Measurements from ENCODE around the gene PYCARD.
"Not testable (repeated sequence)": the region's sequence is repeated elsewhere in the genome, so short reads cannot be mapped to it uniquely, and the experiment has no call there.

PYCARD gene

DNA sequence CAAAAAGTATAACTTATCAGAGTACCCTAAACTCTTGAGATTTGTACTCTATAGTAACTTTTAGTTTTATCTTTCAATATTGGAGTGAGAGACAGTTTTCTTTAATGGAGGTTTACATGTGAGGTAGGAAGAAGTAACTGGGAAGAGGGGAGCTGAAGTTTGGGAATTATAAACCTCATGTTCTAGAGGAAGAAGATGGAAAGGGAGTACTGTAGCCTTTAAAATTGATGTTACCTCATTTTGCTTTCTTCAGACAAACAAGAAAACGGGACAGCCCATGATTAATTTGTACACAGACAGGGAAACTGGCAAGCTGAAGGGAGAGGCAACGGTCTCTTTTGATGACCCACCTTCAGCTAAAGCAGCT lies 13.2 kb downstream of the PYCARD start:
- no peak for DNase-seq

DNA sequence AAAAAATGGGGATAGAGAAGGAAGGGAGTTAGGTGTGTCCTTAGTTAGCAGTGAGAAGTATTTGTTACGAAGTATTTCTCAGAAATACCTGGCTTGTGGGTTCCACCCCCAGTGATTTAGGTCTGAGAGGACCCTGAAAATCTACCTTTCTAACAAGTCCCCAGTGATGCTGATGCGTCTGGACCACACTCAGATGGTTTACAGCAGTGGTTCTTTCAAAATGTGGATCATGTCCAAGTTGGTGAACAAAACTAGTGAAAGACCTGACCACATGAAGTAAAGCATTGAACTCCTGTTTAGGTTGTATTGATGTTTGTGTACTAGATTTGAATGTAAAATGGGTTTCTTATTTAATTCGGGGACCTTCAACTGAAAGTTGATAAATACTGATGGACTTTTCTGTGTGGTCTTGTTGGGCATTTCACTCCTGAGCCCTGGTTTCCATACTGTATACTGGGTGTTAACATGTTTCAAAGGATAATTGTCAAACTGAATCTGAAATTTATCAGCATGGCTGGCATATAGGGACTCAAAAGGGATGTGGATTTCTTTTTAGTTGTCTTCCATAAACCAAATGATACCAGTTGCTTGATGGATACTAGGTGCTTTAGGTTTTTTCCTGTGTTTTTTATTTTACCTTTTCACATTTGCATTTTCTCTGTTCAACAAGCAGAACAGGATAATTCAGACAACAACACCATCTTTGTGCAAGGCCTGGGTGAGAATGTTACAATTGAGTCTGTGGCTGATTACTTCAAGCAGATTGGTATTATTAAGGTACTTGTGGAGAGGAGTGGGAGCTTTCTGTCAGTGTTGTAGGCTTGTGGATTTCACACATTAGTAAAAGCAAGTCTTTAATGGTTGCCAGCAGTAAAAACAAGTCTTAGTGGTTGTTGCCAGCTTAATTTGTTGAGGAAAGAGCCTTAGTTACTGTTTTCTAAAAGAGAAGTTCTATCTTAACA lies 13.8 kb downstream of the PYCARD start:
- no peak for DNase-seq

DNA sequence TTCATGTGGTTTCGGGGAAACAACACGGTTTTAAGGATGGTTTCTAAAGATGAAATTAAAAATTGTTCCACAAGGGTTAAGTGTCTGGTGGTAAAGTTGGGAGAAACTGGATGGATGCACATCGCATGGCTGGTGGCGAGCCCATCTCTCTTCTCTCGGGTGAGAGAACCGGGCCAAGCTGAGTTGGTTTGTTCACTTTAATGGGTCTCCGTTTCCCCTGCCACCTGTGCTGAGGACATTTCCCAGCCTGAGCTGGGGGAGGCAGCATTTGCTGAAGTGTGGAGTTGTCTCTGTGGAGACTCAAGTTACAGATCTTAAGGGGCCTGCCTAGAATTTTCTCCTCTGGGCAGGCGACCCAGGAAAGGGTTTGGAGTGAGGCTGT lies 14.8 kb downstream of the PYCARD start:
- no peak for DNase-seq

DNA sequence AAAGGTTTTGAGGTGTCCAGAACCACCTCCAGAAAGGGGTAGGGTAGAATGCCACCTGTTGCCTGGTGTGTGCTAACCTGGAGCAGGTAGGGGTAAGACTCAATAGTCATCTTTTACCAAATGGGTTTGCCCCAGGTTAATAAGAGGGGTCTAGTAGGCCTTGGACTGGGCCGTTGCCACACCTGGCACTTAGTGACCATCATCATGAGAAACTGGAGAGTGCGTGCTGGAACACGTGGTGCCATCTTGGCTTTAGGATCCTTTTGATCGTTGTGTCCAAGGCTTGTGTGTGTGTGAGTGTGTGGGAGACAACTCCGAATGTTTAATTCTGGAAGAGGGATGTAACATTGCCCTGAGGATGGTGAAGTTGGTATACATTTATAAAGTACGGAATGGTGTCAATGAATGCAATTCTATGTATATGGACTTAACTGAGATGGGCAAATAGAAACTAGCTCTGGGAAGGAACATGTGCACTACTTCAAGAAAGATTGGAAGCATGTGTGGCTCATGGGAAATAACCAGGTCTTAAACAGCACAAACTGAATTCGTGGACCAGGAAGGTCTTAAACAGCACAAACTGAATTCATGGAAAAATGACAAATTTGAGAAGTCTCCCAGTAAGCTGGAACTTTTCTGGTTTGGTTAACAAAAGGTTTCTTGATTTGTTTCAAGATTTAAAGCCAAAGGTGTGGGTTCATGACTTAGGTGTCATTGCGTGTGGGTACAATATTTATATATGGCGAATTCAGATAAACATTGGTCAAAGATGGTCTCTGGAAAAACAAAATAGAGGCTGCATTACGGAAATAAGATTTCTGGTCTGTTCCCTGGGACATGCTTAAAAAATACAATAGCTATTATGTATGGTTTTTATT lies 15.4 kb downstream of the PYCARD start:
- no peak for DNase-seq

DNA sequence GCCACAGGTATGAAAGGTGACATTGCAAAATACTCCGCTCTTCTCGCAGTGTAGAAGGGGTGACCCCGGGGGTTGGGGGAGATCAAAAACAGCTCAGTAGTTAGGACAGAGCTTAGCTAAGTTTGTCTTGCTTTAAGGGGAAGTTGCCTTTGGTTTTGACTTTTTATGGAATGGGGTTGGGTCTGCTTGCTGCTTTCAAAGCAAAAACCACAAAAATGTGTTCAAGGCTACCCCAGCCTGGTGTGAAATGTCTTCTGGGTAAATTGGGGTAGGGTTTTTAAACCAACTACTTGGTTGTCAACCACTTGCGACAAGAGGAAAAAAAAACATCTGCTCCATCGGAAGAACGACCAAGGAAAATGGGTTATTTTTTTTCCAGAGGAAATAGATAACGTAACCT lies 16.4 kb downstream of the PYCARD start:
- DNase-seq, result no peak

DNA sequence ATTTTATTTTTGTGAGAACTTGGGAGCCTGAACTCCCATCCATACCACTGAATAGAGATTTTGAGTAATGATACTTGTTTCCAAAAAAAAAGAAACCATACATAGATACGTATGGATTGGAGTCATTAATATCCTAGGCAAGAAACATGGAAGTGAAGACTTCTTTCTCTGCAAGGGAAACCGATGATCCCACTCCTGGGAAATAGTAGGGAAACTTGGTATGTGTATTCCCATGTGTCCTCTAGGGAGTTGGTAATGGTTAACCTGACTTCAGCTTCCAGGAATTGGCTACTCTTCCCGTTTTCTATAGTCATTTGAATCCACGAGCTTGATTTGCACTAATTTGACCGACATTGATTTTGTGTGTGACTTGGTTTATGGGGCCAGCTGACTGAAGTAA lies 17.2 kb downstream of the PYCARD start:
- no peak for DNase-seq

DNA sequence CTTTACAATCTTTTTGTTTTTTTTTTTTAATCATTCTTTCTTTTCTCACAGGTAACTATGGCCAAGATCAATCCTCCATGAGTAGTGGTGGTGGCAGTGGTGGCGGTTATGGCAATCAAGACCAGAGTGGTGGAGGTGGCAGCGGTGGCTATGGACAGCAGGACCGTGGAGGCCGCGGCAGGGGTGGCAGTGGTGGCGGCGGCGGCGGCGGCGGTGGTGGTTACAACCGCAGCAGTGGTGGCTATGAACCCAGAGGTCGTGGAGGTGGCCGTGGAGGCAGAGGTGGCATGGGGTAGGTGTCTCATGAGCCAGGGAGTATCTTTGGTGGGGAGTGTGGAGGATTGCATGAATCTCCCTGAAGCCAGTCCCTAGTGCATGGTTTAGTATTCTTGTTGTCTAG lies 17.7 kb downstream of the PYCARD start:
- DNase-seq, result no peak

DNA sequence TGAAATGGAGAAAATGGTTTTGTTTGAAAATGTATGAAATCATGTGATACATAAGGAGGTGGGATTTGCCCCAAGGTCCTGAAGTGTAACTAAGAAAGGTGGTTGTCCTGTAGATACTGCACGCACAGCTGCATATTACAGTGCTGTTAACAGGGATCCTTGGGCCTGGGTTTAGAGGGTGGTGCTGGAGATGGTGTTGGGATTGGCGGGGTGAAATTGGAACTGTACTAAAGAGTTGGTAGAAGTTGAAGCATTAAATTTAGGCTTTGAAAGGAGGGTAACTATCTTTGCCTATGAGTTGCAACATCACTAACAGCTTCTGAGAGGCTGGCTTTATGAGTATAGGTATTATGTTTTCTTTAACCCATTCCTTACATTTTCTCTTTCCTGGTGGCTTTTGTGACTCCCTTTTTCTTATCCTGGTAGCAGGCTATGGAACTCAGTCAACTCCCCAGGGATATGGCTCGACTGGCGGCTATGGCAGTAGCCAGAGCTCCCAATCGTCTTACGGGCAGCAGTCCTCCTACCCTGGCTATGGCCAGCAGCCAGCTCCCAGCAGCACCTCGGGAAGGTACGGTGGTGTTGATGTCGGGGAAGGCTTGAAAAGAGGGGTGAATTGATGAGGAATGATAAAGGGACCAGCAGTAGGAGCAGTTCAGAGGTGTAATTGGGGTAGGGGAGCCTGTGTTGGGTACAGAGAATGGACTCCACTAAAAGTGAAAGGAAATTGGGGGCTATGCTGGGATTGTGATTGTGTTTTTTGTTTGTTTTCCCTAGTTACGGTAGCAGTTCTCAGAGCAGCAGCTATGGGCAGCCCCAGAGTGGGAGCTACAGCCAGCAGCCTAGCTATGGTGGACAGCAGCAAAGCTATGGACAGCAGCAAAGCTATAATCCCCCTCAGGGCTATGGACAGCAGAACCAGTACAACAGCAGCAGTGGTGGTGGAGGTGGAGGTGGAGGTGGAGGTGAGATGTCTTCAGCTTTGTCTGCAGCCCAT lies 18.8 kb downstream of the PYCARD start:
- no peak for DNase-seq

DNA sequence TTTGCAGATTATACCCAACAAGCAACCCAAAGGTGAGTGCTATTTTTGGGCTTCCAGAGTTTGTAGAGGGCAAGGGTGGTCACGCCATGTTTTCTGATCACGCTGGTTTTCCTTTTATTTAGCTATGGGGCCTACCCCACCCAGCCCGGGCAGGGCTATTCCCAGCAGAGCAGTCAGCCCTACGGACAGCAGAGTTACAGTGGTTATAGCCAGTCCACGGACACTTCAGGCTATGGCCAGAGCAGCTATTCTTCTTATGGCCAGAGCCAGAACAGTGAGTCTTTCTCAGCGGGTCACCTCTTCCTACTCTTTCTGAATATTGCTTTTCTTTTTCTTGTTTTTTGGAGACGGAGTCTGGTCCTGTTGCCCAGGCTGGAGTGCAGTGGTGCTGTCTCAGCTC lies 20.2 kb downstream of the PYCARD start:
- DNase-seq, result no peak

DNA sequence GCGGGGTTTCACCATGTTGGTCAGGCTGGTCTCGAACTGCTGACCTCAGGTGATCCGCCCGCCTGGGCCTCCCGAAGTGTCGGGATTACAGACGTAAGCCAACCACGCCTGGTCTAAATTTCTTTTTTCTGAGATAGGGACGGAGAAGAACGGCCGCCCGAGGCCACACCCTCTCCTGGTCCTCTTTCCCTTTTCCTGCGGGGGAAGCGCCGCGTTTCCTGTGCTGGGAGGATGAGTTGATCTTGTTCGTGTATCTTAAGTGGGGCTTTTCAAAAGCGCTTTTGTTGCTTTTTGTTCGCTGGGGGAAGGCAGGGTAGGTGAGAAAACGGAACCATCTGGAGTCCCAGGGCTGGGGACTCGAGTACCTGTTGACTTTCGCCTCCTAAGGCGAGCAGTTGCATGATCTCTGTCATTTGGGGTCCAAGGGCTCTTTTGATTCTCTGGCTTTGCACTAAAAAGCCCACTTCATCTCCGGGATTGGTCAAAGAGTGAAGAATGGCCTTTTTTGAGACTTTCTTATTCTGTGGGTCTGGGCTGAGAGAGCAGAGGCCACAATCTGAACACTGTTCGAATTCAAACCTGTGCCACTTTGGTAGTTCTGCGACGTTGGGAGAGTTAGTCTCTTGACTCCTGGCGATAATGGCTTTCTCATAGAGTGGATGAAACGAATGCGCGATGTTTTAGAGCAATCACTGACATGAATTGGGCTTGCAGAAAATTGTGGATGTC lies 21.3 kb downstream of the PYCARD start:
- peak; percentile 54 for DNase-seq

DNA sequence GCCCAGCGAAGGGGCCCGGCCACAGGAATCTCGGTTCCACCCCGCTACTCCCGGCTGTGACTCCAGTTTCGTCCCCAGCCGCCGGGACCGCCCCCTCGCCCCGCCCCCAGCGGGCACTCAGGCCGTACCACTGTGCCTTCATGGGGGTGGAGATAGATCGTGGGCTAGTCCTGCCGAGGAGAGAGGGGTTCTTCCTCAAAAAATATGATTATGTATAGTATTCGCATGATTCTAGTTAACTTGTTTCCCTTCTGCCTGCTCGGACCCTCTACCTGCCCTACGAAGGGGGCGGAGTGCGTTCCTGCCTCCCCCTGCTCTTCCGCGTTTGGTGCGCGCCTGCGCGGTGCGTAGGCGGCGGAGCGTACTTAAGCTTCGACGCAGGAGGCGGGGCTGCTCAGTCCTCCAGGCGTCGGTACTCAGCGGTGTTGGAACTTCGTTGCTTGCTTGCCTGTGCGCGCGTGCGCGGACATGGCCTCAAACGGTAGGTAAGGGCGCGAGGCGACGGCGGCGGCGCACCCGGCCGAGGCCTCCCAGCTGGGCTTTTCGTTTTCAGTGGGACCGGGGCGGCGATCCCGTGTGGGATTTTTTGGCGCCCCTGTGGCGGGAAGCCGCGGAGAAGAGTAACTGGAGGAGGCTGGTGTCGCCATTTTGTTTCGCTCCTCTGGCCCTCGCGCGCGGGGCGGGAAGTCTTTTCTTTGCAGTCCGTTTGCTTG lies 22.7 kb downstream of the PYCARD start, which contains the start of gene FUS:
FUS (plus strand) TSS at position 393 of the 713 bp plus-strand sequence; CDS start at position 469, 76 bp downstream.
- peak; percentile 92 for DNase-seq

DNA sequence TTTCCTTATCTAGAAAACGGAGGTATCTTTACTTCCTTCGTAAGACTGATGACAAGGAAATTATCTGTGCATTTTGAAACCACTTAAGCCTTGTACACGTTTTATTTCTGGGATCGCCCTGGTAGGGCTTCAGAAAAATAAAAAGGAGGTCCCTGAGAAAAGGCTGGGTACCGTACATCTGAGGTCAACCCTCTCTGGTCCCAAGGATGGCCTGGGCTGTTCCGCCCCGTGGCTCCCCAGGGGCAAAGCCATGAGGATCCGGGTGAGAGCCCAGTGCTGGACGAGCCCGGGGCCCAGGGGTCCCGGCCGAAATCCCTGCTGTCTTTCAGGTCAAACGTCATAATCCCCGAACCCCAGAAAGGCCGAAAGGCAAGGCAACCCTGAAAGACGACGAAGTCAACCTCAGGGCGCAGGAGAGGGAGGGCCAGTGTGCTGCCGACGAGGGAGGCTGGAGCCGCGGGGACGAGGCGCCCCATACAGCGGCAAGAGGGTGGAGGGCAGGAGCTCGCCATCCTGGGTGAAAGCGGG lies 23.3 kb downstream of the PYCARD start:
- DNase-seq, result no peak

DNA sequence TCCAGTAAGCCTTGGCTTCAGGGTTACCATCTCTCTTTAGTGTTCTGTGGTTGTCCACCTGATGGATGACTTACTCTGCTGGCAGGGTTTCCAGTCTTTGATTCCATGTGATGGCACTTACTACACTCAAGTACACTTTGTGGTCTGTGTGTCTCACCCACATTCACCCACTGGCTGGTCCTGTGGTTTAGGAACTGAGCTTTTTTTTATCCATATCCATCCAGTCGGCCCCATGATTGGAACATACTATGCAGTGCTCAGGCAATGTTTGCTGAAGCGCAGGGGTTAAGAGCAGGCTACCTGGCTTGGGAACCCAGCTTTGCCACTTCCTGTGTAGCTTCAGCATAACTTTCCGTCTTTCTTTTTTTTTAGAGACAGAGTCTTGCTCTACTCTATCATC lies 25.4 kb downstream of the PYCARD start:
- peak; percentile 56 for DNase-seq

DNA sequence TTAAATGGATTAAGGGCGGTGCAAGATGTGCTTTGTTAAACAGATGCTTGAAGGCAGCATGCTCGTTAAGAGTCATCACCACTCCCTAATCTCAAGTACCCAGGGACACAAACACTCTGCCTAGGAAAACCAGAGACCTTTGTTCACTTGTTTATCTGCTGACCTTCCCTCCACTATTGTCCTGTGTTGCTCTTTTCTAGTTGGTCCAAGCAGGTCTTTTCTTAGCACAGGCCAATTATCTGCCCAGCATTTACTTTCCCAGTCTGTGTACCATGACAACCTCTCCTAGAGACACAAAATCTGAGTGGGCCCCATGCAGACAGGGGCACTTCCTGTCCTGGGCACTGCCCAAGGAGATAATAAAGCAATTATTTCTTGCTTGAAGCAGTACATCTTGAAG lies 32.5 kb downstream of the PYCARD start:
- DNase-seq, result not testable (repeated sequence)

DNA sequence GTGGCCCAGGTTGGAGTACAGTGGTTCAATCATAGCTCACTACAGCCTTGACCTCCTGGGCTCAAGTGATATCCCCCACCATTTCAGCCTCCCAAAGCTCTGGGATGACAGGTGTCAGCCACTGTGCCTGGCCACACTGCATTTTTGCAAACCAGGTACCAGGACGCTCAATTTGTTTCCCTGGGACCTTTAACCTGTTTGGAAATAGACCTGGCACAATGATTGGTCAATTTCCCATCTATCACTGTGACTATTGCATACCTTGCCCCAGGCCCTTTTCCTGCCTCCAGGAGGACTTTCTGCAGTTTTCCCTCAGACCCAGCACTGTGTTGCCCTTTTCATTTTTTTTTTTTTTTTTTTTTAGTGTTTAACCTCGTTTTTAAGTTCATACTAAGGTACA lies 33.7 kb downstream of the PYCARD start:
- no peak for DNase-seq

DNA sequence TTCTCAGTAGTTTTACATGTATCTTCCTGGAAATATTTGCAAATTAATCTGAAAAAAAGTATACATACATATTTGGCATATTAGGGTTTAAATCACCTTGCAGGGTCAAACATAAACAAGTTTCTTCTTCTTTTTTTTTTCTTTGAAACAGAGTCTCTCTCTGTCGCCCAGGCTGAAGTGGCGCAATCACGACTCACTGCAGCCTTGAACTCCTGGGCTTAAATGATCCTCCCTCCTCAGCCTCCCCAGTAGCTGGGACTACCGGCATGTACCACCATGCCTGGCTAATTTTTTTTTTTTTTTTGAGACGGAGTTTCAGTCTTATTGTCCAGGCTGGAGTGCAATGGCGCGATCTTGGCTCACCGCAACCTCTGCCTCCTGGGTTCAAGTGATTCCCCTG lies 35.2 kb downstream of the PYCARD start:
- no peak for DNase-seq

DNA sequence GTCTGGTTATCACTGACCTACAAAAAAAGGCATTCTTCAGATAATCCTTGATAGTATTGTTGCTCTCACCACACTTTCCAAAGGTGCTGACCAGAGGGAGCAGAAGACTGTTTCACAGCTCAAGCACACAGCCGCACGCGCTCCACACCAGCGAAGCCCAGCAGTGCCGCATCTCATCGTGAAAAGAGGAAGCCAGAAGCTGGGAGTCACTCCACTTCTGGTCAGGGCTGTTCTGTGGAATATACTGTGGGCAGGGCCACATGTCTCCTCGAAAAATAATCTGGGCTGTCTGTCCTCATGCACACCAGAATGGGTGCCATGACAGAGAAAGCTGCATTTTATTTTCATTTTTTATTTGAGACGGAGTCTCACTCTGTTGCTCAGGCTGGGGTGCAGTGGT lies 45.4 kb downstream of the PYCARD start:
- no peak for DNase-seq
